GM19043 (cell line): ENCODE results near the gene DYDC2.

Source experiments
- ATAC-seq: cut with Tn5 transposase; IDR thresholded peaks from one replicate; pipeline ENCODE4 v1.9.1; 2021; ENCODE audit warnings: low read depth; ENCODE audit not compliant: unreplicated experiment

The DYDC2 gene

DNA sequence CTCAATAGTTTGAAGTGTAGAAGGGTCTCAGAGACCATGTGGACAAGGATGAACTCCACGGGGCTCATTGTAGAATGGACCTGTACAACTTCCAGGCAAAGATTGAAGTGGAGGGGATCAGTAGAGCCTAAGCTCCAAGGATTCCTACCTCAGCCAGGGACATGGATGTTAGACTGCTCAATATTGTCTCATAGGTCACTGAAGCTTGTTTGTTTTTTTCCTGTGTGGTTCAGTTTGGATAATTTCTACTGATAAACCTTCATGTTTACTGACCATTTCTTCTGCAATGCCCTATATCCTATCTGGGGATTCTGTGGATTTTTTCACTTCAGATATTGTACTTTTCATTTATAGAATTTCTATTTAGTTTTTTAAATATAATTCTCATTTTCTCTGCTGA, 8.9 kb downstream of the DYDC2 start:
- no peak for ATAC-seq

GRCh38 chr10:80371467-80371866, 14.9 kb downstream of the DYDC2 start:
- ATAC-seq = no peak

DNA sequence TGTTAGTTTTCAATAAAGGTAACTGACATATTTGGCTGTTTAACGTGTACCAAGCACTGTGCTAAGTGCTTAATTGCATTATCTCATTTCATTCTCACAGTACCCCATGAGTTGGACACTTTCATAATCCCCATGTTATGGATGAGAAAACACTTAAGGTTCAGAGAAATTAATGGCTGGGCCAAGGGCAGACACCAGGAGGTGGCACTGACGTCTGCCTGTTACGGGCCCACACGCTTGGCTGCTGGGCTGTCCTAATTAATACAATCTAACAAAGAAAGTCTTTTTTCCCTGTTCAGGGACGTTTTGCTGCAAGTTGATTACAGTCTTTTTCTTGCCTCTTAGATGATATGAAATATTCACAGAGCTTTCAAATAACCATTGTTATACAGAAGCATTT, 16.1 kb downstream of the DYDC2 start:
- no peak for ATAC-seq

DNA sequence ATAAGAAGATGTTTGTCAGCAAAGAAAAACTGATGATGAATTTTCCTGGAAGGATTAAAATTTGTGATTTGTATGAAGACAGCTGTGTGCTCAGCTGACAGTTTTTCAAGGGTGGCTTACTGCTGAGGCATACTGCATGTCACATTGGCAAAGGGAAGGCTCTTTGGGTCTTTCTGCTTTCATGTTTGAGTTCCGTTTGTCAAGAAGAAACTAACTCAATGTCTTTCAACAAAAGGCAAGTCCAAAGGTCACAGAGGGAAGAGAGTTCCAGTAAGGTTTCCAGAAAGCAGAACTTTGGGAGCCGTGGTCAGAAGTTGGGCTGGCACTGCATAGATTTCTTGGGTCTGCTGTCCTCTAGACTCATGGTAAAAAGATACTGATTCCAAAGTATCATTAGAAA, 16.9 kb downstream of the DYDC2 start:
- ATAC-seq = no peak

GRCh38 chr10:80379701-80380100, 23.1 kb downstream of the DYDC2 start:
- no peak for ATAC-seq

DNA sequence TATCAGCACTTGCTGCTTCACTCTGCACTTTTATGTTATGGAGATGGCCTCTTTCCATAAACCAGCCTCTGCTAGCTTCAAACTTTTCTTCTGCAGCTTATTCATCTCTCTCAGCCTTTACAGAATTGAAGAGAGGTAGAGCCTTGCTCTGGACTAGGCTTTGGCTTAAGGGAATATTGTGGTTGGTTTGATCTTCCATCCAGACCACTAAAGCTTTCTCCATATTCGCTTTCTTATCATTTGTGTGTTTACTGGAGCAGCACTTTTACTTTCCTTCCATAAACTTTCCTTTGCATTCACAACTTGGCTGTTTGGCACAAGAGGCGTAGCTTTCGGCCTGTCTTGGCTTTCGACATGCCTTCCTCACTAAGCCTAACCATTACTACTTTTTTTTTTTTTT, 23.6 kb downstream of the DYDC2 start:
- ATAC-seq = no peak

GRCh38 chr10:80382989-80383388, 26.4 kb downstream of the DYDC2 start:
- ATAC-seq = peak; percentile 61

DNA sequence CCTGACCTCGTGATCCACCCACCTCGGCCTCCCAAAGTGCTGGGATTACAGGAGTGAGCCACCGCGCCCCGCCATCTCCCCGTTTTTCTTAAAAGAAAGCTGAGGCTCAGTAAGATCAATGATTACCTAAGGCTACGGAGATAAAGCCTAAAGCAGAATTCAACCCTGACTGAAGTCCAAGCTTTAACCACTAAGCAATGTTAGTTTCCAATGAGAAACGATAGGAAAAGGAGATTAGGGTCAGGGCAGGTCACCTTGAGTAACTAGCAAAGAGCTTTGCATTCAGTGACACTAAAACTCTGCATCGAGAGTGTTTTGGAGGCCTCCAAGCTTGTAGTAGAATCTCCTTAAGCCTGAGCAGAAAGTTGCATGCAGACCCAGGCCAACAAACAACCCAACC, 34.2 kb downstream of the DYDC2 start:
- ATAC-seq = no peak

GRCh38 chr10:80392250-80392649, 35.7 kb downstream of the DYDC2 start:
- ATAC-seq = no peak

DNA sequence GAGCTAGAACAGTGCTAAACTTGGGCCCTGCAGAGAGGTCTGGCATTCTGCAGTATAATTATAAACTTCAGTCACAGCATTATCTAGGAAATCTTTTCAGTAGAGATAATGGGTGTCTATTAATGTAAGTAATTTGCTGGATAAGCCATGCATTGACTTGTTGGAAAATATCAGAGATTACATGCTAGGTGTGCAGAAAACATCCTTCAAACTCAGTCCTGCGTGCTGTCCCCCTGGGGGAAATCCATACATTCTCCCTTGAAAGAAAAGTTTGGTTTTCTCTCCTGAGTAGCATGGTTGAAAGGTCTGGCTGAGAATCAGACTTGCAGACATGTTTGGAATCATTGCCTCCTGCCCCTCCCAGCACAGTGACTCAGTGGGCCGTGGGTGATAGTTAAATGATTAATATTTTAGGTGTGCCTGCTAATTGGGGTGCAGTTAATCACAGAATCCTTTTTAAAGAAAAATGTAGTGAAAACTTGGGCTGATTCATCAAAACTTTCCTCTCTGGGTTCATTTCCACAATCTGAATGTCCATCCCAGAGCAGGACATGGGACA, 37.9 kb downstream of the DYDC2 start:
- no peak for ATAC-seq

DNA sequence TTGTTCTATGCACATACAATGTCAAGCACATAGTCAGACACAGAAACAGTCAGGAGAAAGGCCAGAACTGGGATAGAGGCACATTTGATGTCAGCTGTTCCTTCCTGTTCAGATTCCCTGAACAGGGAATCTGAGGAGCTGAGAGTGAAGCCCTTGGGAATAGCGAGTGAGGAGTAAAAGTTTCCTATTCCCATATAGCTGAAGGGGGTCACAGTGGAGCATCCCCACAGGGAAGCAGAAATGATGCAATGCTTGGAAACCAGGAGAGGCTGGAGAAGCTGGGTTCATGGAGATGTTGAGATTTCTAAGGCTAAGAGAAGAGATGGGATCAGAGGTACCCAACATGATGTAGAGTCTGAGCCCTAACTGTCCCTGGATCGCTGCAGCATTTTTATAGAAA, 40.4 kb downstream of the DYDC2 start:
- no peak for ATAC-seq

DNA sequence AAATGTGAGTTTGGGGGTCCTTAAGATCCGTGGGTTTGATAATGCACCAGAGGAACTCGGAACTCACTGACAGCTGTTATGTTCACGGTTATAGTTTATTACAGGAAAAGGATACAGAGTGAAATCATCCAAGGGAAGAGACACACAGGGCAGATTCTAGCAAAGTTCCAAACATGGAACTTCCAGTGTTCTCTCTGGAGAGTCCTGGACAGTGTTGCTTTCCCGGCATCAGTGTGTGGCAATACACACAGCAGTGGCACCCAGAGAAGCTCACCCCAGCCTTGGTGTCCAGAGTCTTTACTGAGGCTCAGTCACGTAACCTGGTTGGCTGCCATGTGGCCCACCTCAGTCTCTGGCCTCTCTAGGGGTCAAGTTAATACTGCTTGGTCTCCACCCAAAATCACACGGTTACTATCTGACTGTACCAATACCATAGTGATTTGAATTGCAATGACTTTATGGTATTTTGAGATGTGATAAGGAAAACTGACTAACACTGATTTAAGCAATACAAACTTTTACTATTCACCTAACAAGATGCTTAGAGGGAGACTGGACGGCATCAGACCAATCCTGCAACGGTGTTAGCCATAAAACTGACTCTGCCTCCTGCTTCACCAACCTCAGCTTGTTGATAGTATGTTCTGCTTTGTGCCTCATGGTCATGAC, 43.7 kb downstream of the DYDC2 start:
- no peak for ATAC-seq

DNA sequence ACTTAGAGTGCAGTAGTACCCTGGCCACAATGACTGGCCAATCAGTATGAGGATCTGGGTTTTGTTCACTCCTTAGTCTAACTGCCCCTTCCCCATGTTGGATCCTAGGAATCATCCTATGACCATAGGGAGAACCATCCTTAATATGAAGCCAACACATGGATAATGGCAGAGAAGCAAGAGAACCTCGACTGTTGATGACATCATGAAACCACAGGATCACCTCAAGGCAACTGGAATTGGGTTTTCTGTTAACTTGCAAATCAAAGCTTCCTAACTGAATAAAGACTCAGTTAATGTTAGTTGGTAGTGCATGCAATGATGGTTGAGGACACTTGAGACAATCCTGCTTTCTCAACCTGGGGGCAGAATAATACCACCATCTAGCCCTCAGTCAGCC, 48.5 kb downstream of the DYDC2 start:
- ATAC-seq = no peak

DNA sequence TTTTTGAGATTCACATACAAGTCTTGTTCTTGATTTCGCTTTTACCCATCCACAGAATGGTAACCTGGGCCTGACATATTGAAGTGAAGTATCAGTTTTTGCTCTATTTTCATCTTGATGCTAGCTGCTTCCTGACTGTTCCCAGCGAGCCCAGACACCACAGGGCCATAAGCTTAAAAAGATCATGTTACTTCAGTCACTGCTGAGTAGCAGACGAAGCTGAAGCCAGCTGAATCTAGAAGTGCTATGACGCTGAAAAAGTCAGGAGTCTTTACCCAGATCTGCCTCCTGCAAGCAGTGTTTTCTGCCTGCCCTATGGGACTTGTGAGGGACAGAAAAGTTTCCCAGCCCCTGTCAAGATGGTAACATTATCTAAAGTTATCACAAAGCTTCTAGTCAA, 49.0 kb downstream of the DYDC2 start:
- no peak for ATAC-seq

- no peak for ATAC-seq
Observed at GRCh38 chr10:80406204-80406603, 49.6 kb downstream of the DYDC2 start.

DNA sequence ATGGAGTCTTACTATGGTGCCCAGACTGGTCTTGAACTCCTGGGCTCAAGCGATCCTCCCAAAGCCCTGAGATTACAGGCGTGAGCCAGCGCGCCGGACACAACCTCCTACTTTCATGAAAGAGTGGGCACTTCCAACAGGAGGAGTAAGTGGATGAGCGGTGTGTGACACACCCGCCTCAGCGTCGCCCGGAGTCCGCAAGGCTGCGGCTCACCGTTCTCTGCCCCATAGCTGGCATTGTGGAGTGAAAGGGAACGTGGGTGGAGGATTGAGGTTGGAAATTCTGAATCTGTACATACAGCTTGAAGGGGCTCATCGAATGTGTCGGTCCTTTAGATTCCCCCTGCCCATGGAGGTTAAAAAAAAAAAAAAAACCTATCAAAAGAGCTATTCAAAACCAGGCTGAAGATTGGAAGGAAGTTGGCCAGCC, 51.2 kb downstream of the DYDC2 start:
- peak; percentile 17 for ATAC-seq

- peak; percentile 91 for ATAC-seq
Observed at GRCh38 chr10:80408242-80409101, 51.9 kb downstream of the DYDC2 start, which contains the start of gene PRXL2A. PRXL2A (plus strand) TSS chr10:80408551; CDS start chr10:80420468, 11,917 bp downstream.

GRCh38 chr10:80409121-80409520, 52.5 kb downstream of the DYDC2 start:
- ATAC-seq = no peak

- no peak for ATAC-seq
Observed at GRCh38 chr10:80410122-80410521, 53.5 kb downstream of the DYDC2 start.

DNA sequence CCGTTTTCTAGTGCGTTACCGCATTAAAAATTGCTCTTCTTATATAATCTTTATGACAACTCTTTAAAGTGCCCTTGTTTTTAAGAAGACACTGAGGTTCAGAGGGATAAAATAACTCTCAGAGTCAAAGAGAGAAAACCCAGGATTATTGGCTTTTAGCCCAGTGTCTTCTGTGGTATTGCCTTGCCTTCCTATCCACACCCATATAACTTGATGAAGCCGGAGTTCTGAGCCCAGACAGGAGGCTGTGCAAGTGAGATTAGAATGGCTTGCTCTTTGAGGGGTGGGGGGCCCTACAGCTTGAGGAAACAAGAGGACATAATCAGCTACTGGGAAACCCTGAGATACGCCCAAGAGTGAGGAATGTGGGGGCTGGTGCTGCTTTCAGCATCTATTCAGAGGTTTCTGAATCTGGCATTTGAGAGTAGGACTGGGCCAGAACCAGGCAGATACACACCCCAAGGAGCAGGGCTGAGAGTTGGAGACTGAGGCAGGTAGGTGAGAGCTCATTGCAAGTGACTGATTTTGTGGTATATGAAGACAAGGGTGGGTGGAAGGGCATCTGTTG, 54.1 kb downstream of the DYDC2 start:
- ATAC-seq = no peak

- no peak for ATAC-seq
Observed at GRCh38 chr10:80411267-80411668, 54.7 kb downstream of the DYDC2 start.
